ENCODE results near the gene SPEM2.

SPEM2 gene

DNA sequence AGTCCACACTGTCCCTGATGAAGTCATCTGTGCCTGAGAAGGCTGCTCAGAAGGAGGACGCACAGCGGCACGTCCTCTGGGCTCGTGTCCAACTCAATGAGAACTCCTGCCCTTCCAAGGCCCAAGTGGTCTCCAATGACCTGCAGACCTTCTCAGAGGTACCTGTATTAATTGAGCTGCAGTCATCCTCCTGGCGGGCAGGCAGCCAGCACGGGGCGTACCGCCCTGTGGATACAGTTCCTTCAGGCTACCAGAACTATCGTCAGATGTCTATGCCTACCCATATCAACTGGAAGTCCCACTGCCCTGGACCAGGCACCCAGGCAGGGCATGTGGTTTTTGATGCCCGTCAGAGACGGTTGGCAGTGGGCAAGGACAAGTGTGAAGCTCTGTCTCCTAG, 6.9 kb downstream of the SPEM2 start:
- Histone ChIP-seq H3K27ac (ENCODE audit: poor library complexity, severe bottlenecking) (no peak overlapping the region), H3K4me3 (ENCODE audit: severe bottlenecking) (no peak overlapping the region), H3K4me1 (ENCODE audit: insufficient read depth, poor library complexity, severe bottlenecking) (no peaks in the 10 kb centered on the region), H3K27me3 (ENCODE audit: insufficient read depth, poor library complexity, severe bottlenecking) (no peaks in the 10 kb centered on the region), H3K9me3 (ENCODE audit: severe bottlenecking) (no peaks in the 10 kb centered on the region), H3K36me3 (ENCODE audit: low read depth) (no peaks in the 10 kb centered on the region)
- ATAC-seq (ENCODE audit: low read depth): no peak
- TF ChIP-seq CTCF (IDR thresholded peaks at IDR 0.05; ENCODE audit: poor library complexity, severe bottlenecking): no peak
- DNase-seq (ENCODE audit: low spot score): no peak

DNA sequence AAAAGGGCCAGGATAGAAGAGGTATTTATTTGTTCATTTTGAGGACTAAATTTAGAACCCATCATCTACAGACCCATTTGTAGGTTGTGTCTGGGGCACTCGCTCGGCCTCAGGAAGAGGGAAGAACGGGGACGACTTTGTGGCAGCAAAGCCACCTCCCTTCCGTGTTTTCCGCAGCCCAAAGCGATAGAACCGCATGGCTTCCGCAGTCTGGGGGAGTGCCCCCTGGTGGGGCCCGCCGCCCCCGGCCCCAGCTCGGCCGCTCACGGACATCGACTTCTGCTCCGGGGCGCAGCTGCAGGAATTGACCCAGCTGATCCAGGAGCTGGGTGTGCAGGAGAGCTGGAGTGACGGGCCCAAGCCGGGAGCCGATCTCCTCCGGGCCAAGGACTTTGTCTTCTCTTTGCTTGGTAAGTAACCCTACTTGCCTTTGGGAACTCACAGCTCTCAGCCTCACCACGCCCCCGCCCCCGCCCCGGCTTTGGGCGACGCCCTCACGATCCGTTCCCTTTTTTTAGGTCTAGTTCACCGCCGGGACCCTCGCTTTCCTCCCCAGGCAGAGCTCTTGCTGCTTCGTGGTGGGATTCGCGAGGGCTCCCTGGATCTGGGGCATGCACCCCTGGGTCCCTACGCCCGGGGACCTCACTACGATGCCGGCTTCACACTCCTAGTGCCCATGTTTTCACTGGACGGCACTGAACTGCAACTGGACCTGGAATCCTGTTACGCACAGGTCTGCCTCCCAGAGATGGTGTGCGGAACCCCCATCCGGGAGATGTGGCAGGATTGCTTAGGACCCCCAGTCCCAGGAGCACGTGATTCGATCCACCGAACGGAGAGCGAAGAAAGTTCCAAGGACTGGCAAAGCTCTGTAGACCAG, 10.5 kb downstream of the SPEM2 start:
- DNase-seq (ENCODE audit: low spot score) (peak; percentile 70), ATAC-seq (ENCODE audit: low read depth) (peak; percentile 5)
- Histone ChIP-seq H3K27ac (ENCODE audit: poor library complexity, severe bottlenecking) (peak overlapping the region; percentile 82), H3K4me1 (ENCODE audit: insufficient read depth, poor library complexity, severe bottlenecking) (peaks cover 4% of the 10 kb centered on the region), H3K36me3 (ENCODE audit: low read depth) (no peaks in the 10 kb centered on the region), H3K9me3 (ENCODE audit: severe bottlenecking) (no peaks in the 10 kb centered on the region), H3K4me3 (ENCODE audit: severe bottlenecking) (peak overlapping the region; percentile 44), H3K27me3 (ENCODE audit: insufficient read depth, poor library complexity, severe bottlenecking) (no peaks in the 10 kb centered on the region)
- peak; percentile 27 for TF ChIP-seq CTCF (IDR thresholded peaks at IDR 0.05; ENCODE audit: poor library complexity, severe bottlenecking)

DNA sequence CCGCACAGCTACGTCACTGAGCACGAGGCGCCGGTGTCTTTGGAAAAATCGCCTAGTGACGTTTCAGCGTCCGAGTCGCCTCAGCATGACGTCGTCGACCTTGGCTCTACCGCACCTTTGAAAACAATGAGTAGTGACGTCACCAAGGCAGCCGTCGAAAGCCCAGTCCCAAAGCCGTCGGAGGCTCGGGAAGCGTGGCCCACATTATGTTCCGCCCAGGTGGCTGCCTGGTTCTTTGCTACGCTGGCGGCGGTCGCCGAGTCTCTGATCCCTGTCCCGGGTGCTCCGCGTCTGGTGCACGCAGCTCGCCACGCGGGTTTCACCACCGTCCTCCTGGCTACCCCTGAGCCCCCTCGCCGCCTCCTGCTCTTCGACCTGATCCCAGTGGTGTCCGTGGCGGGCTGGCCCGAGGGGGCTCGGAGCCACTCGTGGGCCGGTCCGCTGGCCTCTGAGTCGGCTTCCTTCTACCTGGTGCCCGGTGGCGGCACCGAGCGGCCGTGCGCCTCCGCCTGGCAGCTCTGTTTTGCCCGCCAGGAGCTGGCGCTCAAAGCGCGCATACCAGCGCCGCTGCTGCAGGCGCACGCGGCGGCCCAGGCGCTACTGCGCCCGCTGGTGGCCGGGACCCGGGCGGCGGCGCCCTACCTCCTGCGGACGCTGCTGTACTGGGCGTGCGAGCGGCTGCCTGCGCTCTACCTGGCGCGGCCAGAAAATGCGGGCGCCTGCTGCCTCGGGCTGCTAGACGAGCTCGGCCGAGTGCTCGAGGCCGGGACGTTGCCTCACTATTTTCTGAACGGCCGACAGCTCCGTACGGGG, 11.3 kb downstream of the SPEM2 start:
- peaks cover 5% of the 10 kb centered on the region for H3K4me1 ChIP-seq (ENCODE audit: insufficient read depth, poor library complexity, severe bottlenecking)
- peak overlapping the region; percentile 82 for H3K27ac ChIP-seq (ENCODE audit: poor library complexity, severe bottlenecking)
- peak overlapping the region; percentile 44 for H3K4me3 ChIP-seq (ENCODE audit: severe bottlenecking)
- peak; percentile 98 for TF ChIP-seq CTCF (IDR thresholded peaks at IDR 0.05; ENCODE audit: poor library complexity, severe bottlenecking)
- H3K9me3 ChIP-seq (ENCODE audit: severe bottlenecking): no peaks in the 10 kb centered on the region
- DNase-seq (ENCODE audit: low spot score): peak; percentile 80
- no peaks in the 10 kb centered on the region for H3K27me3 ChIP-seq (ENCODE audit: insufficient read depth, poor library complexity, severe bottlenecking)
- H3K36me3 ChIP-seq (ENCODE audit: low read depth): no peaks in the 10 kb centered on the region
- peak; percentile 52 for ATAC-seq (ENCODE audit: low read depth)

DNA sequence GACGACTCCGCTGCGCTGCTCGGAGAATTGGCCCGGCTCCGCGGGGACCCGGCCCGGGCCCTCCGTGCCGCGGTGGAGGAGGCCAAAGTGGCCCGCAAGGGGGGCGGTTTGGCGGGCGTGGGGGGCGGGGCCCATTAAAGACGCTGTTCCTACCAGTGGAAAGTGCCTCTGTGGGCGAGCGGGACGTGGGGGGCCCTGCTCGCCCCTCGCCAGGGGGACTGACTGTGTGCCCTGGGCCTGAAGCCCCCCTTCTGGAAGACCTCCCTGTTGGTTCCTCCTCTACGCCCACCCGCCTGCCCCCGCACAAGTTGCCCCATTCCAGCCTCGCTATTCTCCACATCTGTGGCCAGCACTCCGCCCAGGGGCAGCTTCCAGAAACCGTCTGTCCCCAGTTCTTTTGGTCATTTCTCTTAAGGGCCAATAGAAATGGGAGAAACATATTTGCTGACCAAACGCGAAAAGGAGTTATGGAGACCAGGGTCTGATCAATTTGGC, 12.0 kb downstream of the SPEM2 start:
- Histone ChIP-seq H3K4me3 (ENCODE audit: severe bottlenecking) (peak overlapping the region; percentile 44), H3K4me1 (ENCODE audit: insufficient read depth, poor library complexity, severe bottlenecking) (peaks cover 5% of the 10 kb centered on the region), H3K27ac (ENCODE audit: poor library complexity, severe bottlenecking) (peak overlapping the region; percentile 82), H3K27me3 (ENCODE audit: insufficient read depth, poor library complexity, severe bottlenecking) (no peaks in the 10 kb centered on the region), H3K36me3 (ENCODE audit: low read depth) (no peaks in the 10 kb centered on the region), H3K9me3 (ENCODE audit: severe bottlenecking) (no peaks in the 10 kb centered on the region)
- DNase-seq (ENCODE audit: low spot score): no peak
- peak; percentile 82 for TF ChIP-seq CTCF (IDR thresholded peaks at IDR 0.05; ENCODE audit: poor library complexity, severe bottlenecking)
- no peak for ATAC-seq (ENCODE audit: low read depth)

All from RWPE2 (cell line).